GM18508 (cell line): Measurements from ENCODE around the gene MRPS34.

Source experiments
- ATAC-seq: cut with Tn5 transposase; IDR thresholded peaks from one replicate; pipeline ENCODE4 v1.9.1; 2021; ENCODE audit warnings: moderate number of reproducible peaks; ENCODE audit not compliant: insufficient read depth, unreplicated experiment

The MRPS34 gene

GRCh38 chr16:1732071-1732470 is 40.9 kb downstream of the MRPS34 start:
- ATAC-seq: no peak

GRCh38 chr16:1731603-1732002 is 41.3 kb downstream of the MRPS34 start:
- ATAC-seq: no peak

DNA sequence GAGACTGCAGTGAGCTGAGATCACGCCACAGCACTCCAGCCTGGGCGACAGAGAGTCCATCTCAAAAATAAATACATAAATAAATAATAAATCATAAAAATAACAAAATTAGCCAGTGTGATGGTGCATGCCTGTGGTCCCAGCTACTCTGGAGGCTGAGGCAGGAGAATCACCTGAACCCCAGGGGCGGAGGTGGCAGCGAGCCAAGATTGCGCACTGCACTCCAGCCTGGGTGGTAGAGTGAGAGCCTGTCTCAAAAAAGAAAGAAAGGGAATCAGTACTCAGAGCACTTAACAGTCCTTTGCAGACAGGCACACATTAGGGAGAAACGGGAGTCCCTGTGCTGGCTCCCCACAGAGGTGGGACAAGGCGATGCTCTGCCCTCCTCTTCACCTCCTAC is 41.9 kb downstream of the MRPS34 start:
- no peak for ATAC-seq

DNA sequence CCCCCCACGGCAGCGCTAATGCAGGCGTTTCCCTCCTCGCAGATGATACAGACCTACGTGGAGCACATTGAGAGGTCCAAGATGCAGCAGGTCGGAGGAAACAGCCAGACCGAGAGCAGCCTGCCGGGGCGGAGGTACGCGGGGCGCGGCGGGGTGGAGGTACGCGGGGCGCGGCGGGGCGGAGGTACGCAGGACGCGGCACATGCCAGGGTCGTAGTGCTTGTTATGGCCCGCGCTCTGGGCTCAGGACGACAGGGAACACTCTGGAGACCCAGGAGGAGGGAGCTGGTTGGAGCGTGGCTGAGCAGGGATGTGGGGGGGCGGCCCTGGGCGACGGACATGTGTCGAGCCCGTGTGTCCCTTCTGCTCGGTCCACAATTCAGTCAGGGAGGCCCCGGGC is 43.5 kb downstream of the MRPS34 start:
- no peak for ATAC-seq

DNA sequence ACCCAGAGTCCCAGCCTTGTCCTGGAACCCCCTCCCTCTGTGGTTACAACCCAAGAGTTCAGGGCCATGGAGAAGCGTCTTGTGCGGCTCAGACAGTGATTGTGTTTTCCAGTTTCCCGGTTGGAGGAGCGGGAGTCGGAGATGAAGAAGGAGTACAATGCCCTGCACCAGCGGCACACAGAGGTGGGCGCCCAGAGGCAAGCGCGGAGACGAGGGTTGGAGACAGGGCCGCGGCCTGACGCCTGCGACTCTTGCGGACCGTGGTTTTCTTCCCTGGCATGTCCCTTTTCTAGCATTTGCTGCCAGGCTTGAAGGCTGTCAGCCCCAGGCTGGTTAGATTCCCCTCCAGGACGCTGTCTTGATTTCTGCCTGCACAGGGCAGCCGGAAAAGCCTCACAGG is 43.9 kb downstream of the MRPS34 start:
- ATAC-seq: no peak

GRCh38 chr16:1727651-1728624 is 45.0 kb downstream of the MRPS34 start:
- ATAC-seq: no peak

DNA sequence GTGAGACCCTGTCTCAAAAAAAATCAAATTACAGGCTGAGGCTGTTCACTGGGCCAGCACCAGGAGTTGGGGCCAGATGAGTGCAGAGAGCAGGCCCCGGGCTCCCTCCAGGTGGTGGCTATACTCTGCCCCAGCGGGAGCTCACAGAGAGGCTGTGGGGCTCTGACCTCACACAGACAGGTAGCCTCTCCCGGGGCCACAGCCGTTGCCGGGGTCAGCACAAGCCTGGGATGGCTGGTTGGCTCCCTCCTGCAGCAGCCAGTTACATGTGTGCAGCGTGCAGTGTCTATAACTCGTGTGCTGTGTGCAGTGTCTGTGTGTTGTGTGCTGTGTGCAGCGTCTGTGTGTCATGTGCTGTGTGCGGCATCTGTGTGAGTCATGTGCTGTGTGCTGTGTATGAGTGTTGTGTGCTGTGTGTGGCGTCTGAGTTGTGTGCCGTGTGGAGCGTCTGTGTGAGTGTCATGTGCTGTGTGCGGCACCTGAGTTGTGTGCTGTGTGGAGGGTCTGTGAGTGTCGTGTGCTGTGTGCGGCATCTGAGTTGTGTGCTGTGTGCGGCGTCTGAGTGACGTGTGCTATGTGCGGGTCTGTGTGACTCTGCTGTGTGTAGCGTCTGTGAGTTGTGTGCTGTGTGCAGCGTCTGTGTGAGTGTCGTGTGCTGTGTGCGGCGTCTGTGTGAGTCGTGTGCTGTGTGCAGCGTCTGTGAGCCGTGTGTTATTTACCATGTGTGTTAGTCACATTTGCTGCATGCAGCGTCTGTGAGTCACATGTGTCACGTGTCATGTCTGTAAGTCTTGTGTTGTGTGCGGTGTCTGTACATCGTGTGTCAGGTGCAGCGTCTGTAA is 46.1 kb downstream of the MRPS34 start:
- no peak for ATAC-seq

DNA sequence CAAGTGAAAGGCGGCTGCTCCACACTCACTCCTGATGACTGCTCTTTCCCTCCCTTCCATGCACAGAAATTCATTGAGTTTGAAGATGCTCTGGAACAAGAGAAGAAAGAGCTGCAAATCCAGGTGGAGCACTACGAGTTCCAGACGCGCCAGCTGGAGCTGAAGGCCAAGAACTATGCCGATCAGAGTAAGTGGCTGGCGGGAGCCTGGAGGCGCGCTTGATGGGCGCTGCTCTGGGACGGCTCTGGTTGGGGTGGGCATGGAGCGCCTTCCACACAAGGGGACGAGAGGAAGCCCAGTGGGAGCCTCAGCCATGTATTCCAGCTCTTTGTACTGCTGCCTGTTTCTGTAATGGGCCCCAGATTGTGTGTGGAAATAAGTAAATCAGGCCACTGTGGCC is 48.4 kb downstream of the MRPS34 start:
- no peak for ATAC-seq

DNA sequence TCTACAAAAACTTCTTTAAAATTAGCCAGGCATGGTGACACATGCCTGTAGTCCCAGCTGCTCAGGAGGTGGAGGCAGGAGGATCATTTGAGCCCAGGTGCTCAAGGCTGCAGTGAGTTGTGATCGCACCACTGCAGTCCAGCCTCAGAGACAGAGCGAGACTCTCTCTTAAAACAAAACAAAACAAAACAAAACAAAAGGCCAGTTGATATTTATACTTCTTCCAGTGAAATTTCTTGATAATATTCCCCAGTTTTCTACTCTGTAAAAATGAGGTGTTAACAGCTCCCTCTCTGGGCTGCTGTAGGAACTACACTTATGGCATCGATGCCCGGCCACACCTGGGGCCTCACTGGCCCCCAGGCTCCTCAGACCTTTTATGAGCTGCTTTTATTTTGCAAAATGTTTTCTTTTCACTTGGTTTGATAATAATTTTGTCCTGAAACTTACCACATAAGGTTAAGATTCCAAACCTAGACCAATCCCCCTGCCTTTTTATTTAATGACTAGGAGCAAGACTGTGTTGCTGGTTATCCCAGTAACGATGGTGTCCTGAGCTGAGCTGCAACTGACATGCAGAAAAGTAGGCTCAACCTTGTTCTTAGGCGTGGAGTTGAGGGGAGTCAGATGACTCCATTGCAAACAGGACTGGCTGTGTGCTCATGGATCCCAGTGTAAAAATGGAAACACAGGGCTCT is 49.3 kb downstream of the MRPS34 start:
- no peak for ATAC-seq
